Measurements from ENCODE around the gene FAP.

FAP gene

GRCh38 chr2:162184359-162184758, 58.9 kb downstream of the FAP start:
- DNase-seq: peak; percentile 71

GRCh38 chr2:162182395-162182794, 60.9 kb downstream of the FAP start:
- no peak for DNase-seq

- DNase-seq: no peak
Measured at GRCh38 chr2:162177301-162177700, 65.9 kb downstream of the FAP start.

GRCh38 chr2:162175714-162176113, 67.5 kb downstream of the FAP start:
- no peak for DNase-seq

- no peak for DNase-seq
Measured at GRCh38 chr2:162174746-162175145, 68.5 kb downstream of the FAP start.

- no peak for DNase-seq
Measured at GRCh38 chr2:162172802-162173370, 70.4 kb downstream of the FAP start.

- no peak for DNase-seq
Measured at GRCh38 chr2:162166745-162167144, 76.5 kb downstream of the FAP start.

- no peak for DNase-seq
Measured at GRCh38 chr2:162166174-162166573, 77.1 kb downstream of the FAP start.

- DNase-seq: no peak
Measured at GRCh38 chr2:162164802-162165201, 78.4 kb downstream of the FAP start.

- DNase-seq: no peak
Measured at GRCh38 chr2:162159446-162159845, 83.8 kb downstream of the FAP start.

- DNase-seq: no peak
Measured at GRCh38 chr2:162156149-162156548, 87.1 kb downstream of the FAP start.

GRCh38 chr2:162155093-162155492, 88.2 kb downstream of the FAP start:
- no peak for DNase-seq

GRCh38 chr2:162153608-162154224, 89.5 kb downstream of the FAP start:
- peak; percentile 65 for DNase-seq

GRCh38 chr2:162152147-162152546, 91.1 kb downstream of the FAP start, which contains the start of gene GCG:
Gene GCG, minus strand, starts transcription at chr2:162152247. Its CDS starts 3,069 bp downstream, at chr2:162149178.
- DNase-seq: no peak

- no peak for DNase-seq
Measured at GRCh38 chr2:162149940-162150339, 93.3 kb downstream of the FAP start.

GRCh38 chr2:162149466-162149865, 93.8 kb downstream of the FAP start:
- no peak for DNase-seq

- DNase-seq: no peak
Measured at GRCh38 chr2:162148956-162149355, 94.3 kb downstream of the FAP start.

GRCh38 chr2:162143969-162144368, 99.3 kb downstream of the FAP start:
- no peak for DNase-seq

- no peak for DNase-seq
Measured at GRCh38 chr2:162138310-162138709, 104.9 kb downstream of the FAP start.

- DNase-seq: no peak
Measured at GRCh38 chr2:162127422-162127821, 115.8 kb downstream of the FAP start.

GRCh38 chr2:162126527-162126926, 116.7 kb downstream of the FAP start:
- no peak for DNase-seq

- no peak for DNase-seq
Measured at GRCh38 chr2:162126111-162126519, 117.1 kb downstream of the FAP start.

- DNase-seq: no peak
Measured at GRCh38 chr2:162125138-162125537, 118.1 kb downstream of the FAP start.

- peak; percentile 74 for DNase-seq
Measured at GRCh38 chr2:162123806-162124758, 119.2 kb downstream of the FAP start.

Measured in NCI-H1694 treated with DMSO at 0.1 percent for 48 hours (cell line).